ENCODE measurements around the gene RPS28.
"Not testable (repeated sequence)": the region's sequence is repeated elsewhere in the genome, so short reads cannot be mapped to it uniquely, and the experiment has no call there.

The RPS28 gene

DNA sequence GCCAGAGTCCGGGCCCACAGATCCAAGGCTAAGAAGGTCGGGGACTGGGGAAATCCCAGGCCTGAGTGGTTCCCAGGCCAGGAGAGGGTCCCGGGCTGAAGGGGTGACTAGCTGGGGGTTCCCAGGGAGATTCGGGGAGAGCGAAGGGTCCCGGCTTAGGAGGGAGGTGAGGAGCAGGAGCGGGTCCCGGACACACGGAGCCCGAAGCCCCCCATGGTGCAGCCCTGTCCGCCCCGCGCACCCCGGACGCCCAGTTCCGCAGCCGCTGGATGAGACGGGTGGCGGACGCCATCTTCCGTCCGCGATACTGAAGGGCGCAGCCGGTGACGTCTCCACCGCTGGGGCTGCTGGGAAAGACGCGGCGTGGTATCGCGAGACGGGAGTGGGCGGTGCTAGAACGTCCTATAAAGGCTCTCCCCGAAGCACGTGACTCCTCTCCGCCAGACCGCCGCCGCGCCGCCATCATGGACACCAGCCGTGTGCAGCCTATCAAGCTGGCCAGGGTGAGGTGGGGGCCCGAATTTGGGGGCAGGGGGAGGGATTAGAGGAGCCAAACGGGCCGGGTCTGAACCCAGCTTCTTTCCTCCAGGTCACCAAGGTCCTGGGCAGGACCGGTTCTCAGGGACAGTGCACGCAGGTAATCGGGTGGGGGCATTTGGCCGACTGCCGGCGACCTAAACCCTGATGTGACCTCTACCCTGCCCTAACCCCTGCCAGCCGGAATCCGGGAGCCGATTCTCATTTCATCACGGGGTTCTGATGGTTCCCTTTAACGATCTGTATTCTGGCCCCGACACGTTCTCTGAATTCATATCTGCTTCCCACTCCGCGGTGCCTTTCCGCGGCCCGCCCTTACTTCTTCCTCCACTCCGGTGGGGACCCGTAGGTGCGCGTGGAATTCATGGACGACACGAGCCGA, at the start of gene RPS28, which contains the start of gene NDUFA7:
RPS28 (plus strand) TSS at position 430 of the 919 bp plus-strand sequence; CDS start at position 465, 35 bp downstream.
NDUFA7 (minus strand) TSS at position 309 of the 919 bp plus-strand sequence; CDS start at position 292, 17 bp downstream.
- H3K4me1 Mint-ChIP-seq (ENCODE audit: low read depth) = peaks cover 31% of the 10 kb centered on the region
- H3K27ac Mint-ChIP-seq = peak within 1 kb of the TSS; percentile 99
- no peaks in the 10 kb centered on the region for H3K9me3 Mint-ChIP-seq (ENCODE audit: low read depth)
- no peaks in the 10 kb centered on the region for H3K27me3 Mint-ChIP-seq
- H3K36me3 Mint-ChIP-seq = peaks cover 4% of the 10 kb centered on the region
- peak within 1 kb of the TSS; percentile 100 for H3K4me3 Mint-ChIP-seq

DNA sequence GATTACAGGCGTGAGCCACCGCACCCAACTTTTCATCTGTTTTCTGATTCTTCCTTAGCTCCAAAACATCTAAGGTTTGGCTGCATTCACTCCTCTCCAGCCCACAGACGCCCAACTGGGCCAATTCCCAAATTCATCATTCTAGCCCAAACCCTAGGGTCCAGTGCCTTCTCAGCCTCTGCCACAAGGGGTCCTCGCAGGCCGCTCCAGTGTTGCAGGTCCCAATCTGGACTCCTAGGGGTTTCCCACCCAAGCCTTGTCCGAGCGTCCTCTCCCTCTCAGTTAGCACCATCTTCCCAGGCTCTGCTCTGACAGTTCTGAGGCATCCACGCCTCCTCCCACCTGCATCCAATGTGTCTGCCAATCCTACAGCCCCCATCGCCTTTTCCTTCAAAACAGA, 44.8 kb upstream of the RPS28 start:
- H3K36me3 Mint-ChIP-seq; H3K27ac Mint-ChIP-seq; H3K9me3 Mint-ChIP-seq (ENCODE audit: low read depth); H3K4me3 Mint-ChIP-seq; H3K27me3 Mint-ChIP-seq; H3K4me1 Mint-ChIP-seq (ENCODE audit: low read depth): not testable (repeated sequence)

DNA sequence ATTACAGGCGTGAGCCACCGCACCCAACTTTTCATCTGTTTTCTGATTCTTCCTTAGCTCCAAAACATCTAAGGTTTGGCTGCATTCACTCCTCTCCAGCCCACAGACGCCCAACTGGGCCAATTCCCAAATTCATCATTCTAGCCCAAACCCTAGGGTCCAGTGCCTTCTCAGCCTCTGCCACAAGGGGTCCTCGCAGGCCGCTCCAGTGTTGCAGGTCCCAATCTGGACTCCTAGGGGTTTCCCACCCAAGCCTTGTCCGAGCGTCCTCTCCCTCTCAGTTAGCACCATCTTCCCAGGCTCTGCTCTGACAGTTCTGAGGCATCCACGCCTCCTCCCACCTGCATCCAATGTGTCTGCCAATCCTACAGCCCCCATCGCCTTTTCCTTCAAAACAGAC, 30.0 kb upstream of the RPS28 start:
- not testable (repeated sequence) for H3K36me3 Mint-ChIP-seq; H3K4me3 Mint-ChIP-seq; H3K4me1 Mint-ChIP-seq (ENCODE audit: low read depth); H3K27me3 Mint-ChIP-seq; H3K9me3 Mint-ChIP-seq (ENCODE audit: low read depth); H3K27ac Mint-ChIP-seq

DNA sequence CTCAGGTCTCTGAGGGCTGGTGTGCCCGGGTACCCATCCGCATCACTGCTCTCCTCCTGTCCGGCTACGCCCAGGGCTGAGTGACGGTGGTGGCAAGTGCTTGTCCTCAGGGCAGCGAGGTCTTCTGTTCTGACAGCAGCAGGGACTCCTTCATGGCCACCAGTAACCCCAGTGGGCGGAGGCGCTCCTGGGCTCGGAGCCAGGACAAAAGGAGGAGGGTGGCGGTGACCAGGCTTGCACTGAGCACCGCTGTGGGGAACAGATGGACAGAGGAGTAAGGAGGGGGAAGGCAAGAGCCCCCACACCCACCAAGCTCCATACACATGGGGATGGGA, 19.0 kb upstream of the RPS28 start:
- no peak overlapping the region for H3K4me3 Mint-ChIP-seq
- no peaks in the 10 kb centered on the region for H3K9me3 Mint-ChIP-seq (ENCODE audit: low read depth)
- no peak overlapping the region for H3K27ac Mint-ChIP-seq
- H3K27me3 Mint-ChIP-seq = no peaks in the 10 kb centered on the region
- H3K36me3 Mint-ChIP-seq = peaks cover 3% of the 10 kb centered on the region
- H3K4me1 Mint-ChIP-seq (ENCODE audit: low read depth) = peaks cover 18% of the 10 kb centered on the region

DNA sequence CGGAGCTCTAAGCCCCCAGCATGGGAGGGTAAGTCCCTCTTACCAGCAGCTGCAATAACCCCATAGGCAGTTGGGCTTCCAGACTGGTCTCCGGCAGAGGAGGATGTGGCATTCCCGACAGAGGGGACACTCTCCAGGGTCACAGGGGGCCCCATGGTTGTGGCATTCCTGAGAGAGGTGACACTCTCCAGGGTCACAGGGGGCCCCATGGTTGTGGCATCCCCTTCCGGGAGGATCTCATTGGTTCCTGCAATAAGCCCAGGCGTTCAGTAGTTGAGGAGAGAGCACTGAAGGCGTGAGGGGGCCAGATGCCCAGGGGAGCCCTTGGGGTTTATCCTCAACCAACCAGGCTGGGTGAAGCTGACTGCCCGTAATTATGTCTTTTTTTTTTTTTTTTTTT, 18.6 kb upstream of the RPS28 start:
- Mint-ChIP-seq H3K4me3 (no peak overlapping the region), H3K27ac (no peak overlapping the region), H3K9me3 (ENCODE audit: low read depth) (no peaks in the 10 kb centered on the region), H3K27me3 (no peaks in the 10 kb centered on the region), H3K4me1 (ENCODE audit: low read depth) (peaks cover 20% of the 10 kb centered on the region), H3K36me3 (peaks cover 3% of the 10 kb centered on the region)

DNA sequence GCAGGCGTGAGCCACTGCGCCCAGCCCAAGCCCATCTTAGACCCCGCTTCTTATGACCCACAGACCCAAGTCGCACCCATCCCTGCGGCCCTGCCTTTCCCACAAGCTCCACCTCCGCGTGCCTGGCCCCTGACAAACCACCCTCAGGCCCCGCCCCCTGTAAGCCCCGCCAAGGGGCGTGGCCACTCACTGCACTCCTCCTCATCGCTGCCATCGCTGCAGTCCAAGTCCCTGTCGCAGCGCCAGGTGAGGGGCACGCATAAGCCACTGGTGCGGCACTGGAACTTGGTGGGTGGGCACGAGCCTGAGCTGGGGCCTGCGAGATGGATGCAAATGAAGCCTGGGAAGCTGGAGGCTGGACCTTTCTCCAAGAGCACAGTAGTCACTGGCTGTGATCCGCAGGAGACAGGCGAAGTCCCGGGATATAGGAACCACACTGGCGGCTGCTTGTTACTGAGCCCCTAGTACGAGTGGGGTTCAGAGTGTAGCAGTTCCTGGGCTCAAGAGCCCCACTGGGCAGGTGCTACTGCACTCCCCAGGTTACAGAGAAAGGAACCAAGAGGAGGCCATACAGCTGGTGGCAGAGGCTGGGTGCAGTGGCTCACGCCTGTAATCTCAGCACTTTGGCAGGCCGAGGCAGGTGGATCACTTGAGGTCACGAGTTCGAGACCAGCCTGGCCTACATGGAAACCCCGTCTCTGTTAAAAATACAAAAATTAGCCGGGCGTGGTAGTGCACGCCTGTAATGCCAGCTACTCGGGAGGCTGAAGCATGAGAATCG, 16.3 kb upstream of the RPS28 start:
- peaks cover 30% of the 10 kb centered on the region for H3K4me1 Mint-ChIP-seq (ENCODE audit: low read depth)
- H3K9me3 Mint-ChIP-seq (ENCODE audit: low read depth) = no peaks in the 10 kb centered on the region
- no peak overlapping the region for H3K4me3 Mint-ChIP-seq
- H3K36me3 Mint-ChIP-seq = peaks cover 3% of the 10 kb centered on the region
- no peaks in the 10 kb centered on the region for H3K27me3 Mint-ChIP-seq
- H3K27ac Mint-ChIP-seq = no peak overlapping the region

DNA sequence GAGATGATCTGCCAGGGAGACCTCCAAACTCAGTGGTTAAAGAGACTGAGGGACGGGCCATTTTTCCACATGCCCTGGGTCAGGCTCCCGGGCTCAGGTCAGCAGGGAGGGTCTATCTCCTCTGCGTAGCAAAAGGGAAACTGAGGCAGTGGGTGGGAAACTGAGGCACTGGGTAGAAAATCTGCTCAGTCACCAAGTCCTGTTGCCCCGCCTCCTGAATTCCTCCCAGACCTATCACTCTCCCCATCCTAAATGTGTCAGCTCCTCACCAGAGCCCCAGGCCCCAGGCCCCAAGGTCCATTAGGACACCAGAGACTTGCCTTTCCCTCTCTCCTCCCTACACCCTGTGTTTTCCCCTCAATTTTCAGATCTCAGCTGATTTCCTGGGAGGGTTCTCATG, 15.5 kb upstream of the RPS28 start:
- peak overlapping the region; percentile 80 for H3K27ac Mint-ChIP-seq
- no peaks in the 10 kb centered on the region for H3K9me3 Mint-ChIP-seq (ENCODE audit: low read depth)
- H3K36me3 Mint-ChIP-seq = peaks cover 3% of the 10 kb centered on the region
- H3K4me1 Mint-ChIP-seq (ENCODE audit: low read depth) = peaks cover 30% of the 10 kb centered on the region
- H3K4me3 Mint-ChIP-seq = no peak overlapping the region
- no peaks in the 10 kb centered on the region for H3K27me3 Mint-ChIP-seq

DNA sequence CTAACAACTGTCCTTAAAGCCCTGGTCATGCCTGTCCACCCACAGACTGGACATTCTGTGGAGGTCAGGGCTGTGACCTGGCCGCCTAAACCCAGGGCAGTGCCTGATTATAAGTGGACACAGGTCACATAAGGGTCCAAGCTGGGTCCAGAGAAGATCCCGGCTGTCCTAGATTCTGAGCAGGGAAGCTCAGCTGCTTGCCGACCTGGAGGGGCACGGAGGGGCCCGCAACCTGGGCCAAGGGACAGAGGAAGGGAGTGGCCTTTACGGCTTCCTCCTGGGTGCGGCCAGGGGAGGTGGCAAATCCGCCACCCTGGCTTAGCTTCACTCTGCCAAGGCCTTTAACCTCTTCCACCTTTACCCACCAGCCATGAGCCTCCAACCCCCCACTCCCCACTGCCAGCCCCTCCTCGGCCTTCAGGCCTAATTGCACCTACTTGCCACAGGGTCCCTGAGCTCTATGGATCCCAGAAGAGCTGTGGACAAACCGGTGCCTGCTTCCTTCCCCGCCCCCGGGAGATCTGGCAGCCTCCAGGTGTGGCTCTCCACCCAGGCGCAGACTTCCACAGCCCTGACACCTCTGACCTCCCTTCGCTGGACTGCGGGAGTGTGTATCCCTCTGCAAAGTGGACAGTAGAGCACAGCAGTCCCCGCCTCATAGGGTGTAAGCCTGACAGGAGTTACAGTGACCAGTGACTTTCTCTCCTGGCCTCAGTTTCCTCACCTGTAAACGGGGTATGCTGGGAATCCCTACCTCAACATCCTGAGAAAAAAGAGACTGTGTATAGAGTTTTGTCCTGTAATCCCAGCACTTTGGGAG, 14.9 kb upstream of the RPS28 start:
- Mint-ChIP-seq H3K27ac (peak overlapping the region; percentile 80), H3K27me3 (no peaks in the 10 kb centered on the region), H3K9me3 (ENCODE audit: low read depth) (no peaks in the 10 kb centered on the region), H3K4me1 (ENCODE audit: low read depth) (peaks cover 31% of the 10 kb centered on the region), H3K4me3 (peak overlapping the region; percentile 97), H3K36me3 (peaks cover 3% of the 10 kb centered on the region)

DNA sequence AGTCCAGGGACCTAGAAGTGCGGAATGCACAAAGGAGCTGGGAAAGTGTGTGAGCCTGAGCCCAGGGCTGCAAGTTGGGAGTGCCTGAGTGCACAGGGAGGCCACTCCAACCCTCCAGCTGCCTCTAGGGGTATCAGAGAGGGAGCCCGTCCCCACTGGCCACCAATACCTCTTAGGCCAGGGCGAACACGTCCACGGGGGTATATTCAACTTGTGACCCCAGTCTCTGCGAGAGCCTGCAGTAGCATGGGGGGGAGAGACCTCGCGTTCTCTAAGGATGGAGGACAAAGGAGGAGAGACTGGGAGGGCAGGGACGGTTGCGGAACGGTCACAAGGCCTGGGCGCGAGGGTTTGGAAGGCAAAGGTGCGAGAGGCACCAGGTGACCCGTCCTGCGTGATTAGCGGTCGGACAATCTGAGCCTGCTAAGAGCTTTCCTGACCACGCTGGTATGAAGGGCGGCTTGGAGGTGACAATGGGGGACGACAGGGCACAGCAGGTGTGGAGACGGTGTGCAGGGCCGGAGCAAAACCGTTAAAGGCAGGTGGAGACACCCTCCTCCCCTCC, 13.8 kb upstream of the RPS28 start:
- Mint-ChIP-seq H3K4me1 (ENCODE audit: low read depth) (peaks cover 31% of the 10 kb centered on the region), H3K4me3 (peak overlapping the region; percentile 97), H3K36me3 (peaks cover 3% of the 10 kb centered on the region), H3K9me3 (ENCODE audit: low read depth) (no peaks in the 10 kb centered on the region), H3K27me3 (no peaks in the 10 kb centered on the region), H3K27ac (peak overlapping the region; percentile 96)

DNA sequence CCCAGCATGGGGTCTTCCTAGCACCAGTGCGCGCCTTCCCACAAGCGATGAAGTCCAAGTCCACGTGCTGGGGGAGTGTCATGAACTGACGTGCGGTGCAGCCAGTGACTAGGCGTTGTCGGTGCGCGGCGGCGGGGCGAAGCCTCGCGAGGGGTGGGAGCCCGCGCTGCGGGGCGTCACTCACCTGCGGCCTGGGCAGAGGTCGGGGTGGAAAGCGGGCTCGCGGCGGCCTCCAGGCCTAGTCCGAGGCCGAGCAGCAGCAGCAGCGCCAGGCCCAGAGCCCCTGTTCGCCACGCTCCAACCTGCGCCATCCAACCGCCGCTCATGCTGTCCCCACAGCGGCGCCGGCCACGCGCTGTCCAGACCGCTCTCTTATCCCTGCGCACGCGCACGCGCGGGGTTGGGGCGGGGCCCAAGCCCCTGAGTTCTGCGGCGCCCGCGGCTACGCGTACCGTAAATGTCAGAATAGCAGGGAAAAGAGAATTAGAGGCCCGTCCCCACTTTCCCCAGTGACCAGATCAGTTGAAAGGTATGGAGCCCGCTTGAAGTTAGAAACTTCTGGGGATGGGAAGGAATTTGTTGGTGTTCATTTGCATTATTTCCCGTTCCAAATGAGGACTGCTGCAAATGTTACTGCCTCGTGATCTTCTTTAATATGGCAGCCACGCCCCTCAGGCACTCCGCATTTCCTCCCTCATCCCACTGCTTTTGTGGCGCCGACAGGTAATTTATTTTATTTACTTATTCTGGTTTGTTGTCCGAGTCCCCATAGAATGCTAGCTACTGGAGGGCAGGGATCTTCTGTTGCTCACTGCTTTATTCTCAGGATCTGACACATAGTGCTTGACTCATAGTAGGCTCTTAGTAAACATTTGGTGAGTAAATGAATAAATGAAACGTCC, 13.1 kb upstream of the RPS28 start, which contains the start of gene CD320:
CD320 (minus strand) TSS at position 394 of the 902 bp plus-strand sequence; CDS start at position 326, 68 bp downstream.
- Mint-ChIP-seq H3K36me3 (peaks cover 3% of the 10 kb centered on the region), H3K4me1 (ENCODE audit: low read depth) (peaks cover 31% of the 10 kb centered on the region), H3K4me3 (peak within 1 kb of the TSS; percentile 97), H3K9me3 (ENCODE audit: low read depth) (no peaks in the 10 kb centered on the region), H3K27me3 (no peaks in the 10 kb centered on the region), H3K27ac (peak within 1 kb of the TSS; percentile 96)

DNA sequence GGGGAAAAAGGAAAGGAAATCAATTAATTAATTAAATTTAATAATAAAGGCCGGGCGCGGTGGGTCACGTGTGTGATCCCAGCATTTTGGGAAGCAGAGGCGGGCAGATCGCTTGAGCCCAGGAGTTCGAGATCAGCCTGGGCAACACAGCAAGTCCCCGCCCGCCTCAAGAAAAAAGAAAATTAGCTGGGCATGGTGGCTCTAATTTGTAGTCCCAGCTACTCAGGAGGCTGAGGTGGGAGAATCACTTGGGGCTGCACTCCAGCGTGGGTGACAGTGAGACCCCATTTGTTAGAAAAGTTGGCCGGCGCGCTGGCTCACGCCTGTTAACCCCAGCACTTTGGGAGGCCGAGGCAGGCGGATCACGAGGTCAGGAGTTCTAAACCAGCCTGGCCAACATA, 12.4 kb upstream of the RPS28 start:
- H3K27ac Mint-ChIP-seq = peak overlapping the region; percentile 96
- peak overlapping the region; percentile 97 for H3K4me3 Mint-ChIP-seq
- H3K4me1 Mint-ChIP-seq (ENCODE audit: low read depth) = peaks cover 31% of the 10 kb centered on the region
- peaks cover 3% of the 10 kb centered on the region for H3K36me3 Mint-ChIP-seq
- no peaks in the 10 kb centered on the region for H3K27me3 Mint-ChIP-seq
- H3K9me3 Mint-ChIP-seq (ENCODE audit: low read depth) = no peaks in the 10 kb centered on the region

DNA sequence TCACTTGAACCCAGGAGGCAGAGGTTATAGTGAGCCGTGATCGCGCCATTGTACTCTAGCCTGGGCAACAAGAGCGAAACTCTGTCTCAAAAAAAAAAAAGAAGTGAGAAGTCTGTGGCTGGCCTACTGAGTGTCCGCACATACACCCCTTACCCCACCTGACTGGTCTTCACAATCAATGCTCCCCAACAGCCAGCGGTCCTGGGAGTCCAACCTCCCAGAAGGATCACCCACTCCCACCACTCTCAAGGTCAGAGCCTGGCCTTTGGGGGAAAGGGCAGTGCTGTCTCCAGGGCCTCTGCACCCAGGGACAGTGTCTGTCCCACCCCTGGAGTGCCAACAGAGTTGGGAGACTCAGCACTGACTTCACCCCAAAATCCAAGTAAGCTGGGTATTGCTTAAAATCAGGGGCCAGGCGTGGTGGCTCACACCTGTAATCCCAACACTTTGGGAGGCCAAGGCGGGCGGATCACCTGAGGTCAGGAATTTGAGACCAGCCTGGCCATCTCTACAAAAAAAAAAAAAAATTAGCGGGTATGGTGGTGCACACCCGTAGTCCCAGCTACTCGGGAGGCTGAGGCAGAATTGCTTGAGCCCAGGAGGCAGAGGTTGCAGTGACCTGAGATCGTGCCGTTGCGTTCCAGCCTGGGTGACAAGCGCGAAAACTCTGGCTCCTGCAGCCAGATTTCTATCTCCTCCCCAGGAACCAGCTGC, 10.8 kb upstream of the RPS28 start:
- Mint-ChIP-seq H3K4me1 (ENCODE audit: low read depth) (peaks cover 29% of the 10 kb centered on the region), H3K27ac (no peak overlapping the region), H3K4me3 (no peak overlapping the region), H3K36me3 (no peaks in the 10 kb centered on the region), H3K9me3 (ENCODE audit: low read depth) (no peaks in the 10 kb centered on the region), H3K27me3 (no peaks in the 10 kb centered on the region)
